Keratinocyte (primary cell): ENCODE measurements around the gene CTCF.

ENCODE experiments used
- CTCF ChIP-seq, 3 experiments: IDR thresholded peaks in 1 of 3; conservative IDR thresholded peaks in 1 of 3; optimal IDR thresholded peaks in 1 of 3; 2 replicates in 2 of 3; 3 replicates in 1 of 3; pipeline versions ENCODE3 to v1.5.1; 2011; ENCODE audit warnings: low read length in 3 of 3, mild to moderate bottlenecking in 3 of 3, moderate library complexity in 2 of 3, control low read depth in 1 of 3, inconsistent platforms in 1 of 3; ENCODE audit not compliant: insufficient read depth in 2 of 3; ENCODE audit errors: extremely low read depth in 1 of 3
- EZH2 ChIP-seq: IDR thresholded peaks from one replicate; pipeline ENCODE4 v1.6.1; 2012; ENCODE audit warnings: inconsistent platforms, mild to moderate bottlenecking, low read length, moderate library complexity

- TF ChIP-seq CTCF (optimal IDR thresholded peaks at IDR 0.05 in 1 of 3, IDR thresholded peaks at IDR 0.05 in 1 of 3, conservative IDR thresholded peaks at IDR 0.05 in 1 of 3; ENCODE audit: extremely low read depth in 1 of 3, insufficient read depth in 2 of 3, low read length in 3 of 3) (no peak), EZH2 (no peak)
These were observed 87.2 kb downstream of the CTCF start for GRCh38 chr16:67649494-67649931.
